HepG2 (cell line): Measurements from ENCODE around the gene ACOXL. TPM values are rescaled to one million over a fixed set of nuclear protein-coding genes. Genes with fewer than 3 reads are reported as not detected.

Experiments
- ATAC-seq: fragments of 200-7000 bp; cut with Tn5 transposase; 3 replicates; pipeline ENCODE4 v1.9.1; 2020; ENCODE audit warnings: mild to moderate bottlenecking, moderate library complexity
- BruUV-seq: library from RNA; stranded (reverse); fragments of 400-500 nt; replicated peaks from 2 replicates; lab custom pipeline; 2021; lab: Mats Ljungman, UMichigan
- CTCF ChIA-PET: fragments of 300-600 bp; formaldehyde crosslinking; extraction: SDS; loops from one replicate; lab custom pipeline; 2021; ENCODE audit warnings: low total read pairs, inconsistent platforms, low intra/inter-chr PET ratio; lab: Yijun Ruan, JAX
- POLR2A ChIA-PET: fragments of 350-600 bp; sonication (Branson Sonifier 250); formaldehyde crosslinking; loops from one replicate; lab custom pipeline; 2020; ENCODE audit warnings: antibody characterized with exemption, inconsistent platforms; lab: Yijun Ruan, JAX
- DNase-seq: peaks from one replicate; pipeline ENCODE4 v3.0.0-alpha.2; 2015; ENCODE audit warnings: low spot score
- FAIRE-seq: peaks from 3 replicates; lab custom pipeline; 2011; peaks lifted over from hg19 to GRCh38; lab: Jason Lieb, UNC
- H2AFZ ChIP-seq: one replicate; pipeline ENCODE4 v1.6.1; 2011; ENCODE audit warnings: low read length, inconsistent platforms
- H3K27ac ChIP-seq: fragments of 300-600 bp; 3 replicates; pipeline ENCODE4 v1.8.0; 2011; ENCODE audit warnings: mixed run types, mild to moderate bottlenecking, mixed read lengths, low read length, inconsistent platforms; ENCODE audit not compliant: insufficient read depth; ENCODE audit errors: extremely low read length
- H3K27me3 ChIP-seq, 2 experiments: fragments of 200-600 bp in 1 of 2; 2 replicates in 1 of 2; 3 replicates in 1 of 2; pipeline versions ENCODE4 v1.6.0 to v1.8.0; 2011; ENCODE audit warnings: low read length in 2 of 2, mild to moderate bottlenecking in 2 of 2, moderate library complexity in 2 of 2, inconsistent platforms in 1 of 2; ENCODE audit not compliant: insufficient read depth in 2 of 2, control insufficient read depth in 1 of 2
- H3K36me3 ChIP-seq, 2 experiments: fragments of 200-600 bp in 1 of 2; replicated peaks in 1 of 2; 2 replicates in 1 of 2; 3 replicates in 1 of 2; pipeline versions ENCODE4 v1.5.1 to v1.8.0; 2011; ENCODE audit warnings: low read length in 2 of 2, inconsistent platforms in 1 of 2; ENCODE audit not compliant: insufficient read depth in 2 of 2, control insufficient read depth in 1 of 2
- H3K4me1 ChIP-seq: 2 replicates; pipeline ENCODE4 v1.5.1; 2012; ENCODE audit warnings: low read length, inconsistent platforms; ENCODE audit not compliant: insufficient read depth
- H3K4me2 ChIP-seq: 2 replicates; pipeline ENCODE4 v1.6.0; 2011; ENCODE audit warnings: low read depth, low read length, inconsistent platforms
- H3K4me3 ChIP-seq, 3 experiments: fragments of 200-600 bp in 1 of 3; sonication (generic), shearing (Covaris generic) in 1 of 3; replicated peaks in 1 of 3; 2 replicates each; pipeline ENCODE4 v1.5.1; 2011 to 2016; ENCODE audit warnings: low read length in 3 of 3, inconsistent platforms in 2 of 3, low read depth in 2 of 3, mild to moderate bottlenecking in 2 of 3, control low read depth in 1 of 3, mixed read lengths in 1 of 3; ENCODE audit not compliant: insufficient read depth in 1 of 3
- H3K79me2 ChIP-seq: one replicate; pipeline ENCODE4 v1.6.1; 2011; ENCODE audit warnings: low read length, inconsistent platforms; ENCODE audit not compliant: insufficient read depth
- H3K9ac ChIP-seq: 2 replicates; pipeline ENCODE4 v1.6.0; 2011; ENCODE audit warnings: mild to moderate bottlenecking, low read depth, low read length, inconsistent platforms; ENCODE audit not compliant: insufficient read depth
- H3K9me3 ChIP-seq: 2 replicates; pipeline ENCODE4 v1.5.1; 2012; ENCODE audit warnings: mild to moderate bottlenecking, low read length
- H4K20me1 ChIP-seq: 2 replicates; pipeline ENCODE4 v1.6.0; 2011; ENCODE audit warnings: inconsistent platforms, mild to moderate bottlenecking, low read length, moderate library complexity; ENCODE audit not compliant: insufficient read depth
- BRCA1 ChIP-seq: sonication (generic); formaldehyde crosslinking; IDR thresholded peaks from 2 replicates; pipeline ENCODE4 v1.4.0; 2020; ENCODE audit warnings: missing genetic modification reagents
- EEA1 ChIP-seq: sonication (generic); formaldehyde crosslinking; IDR thresholded peaks from 2 replicates; pipeline ENCODE4 v1.5.1; 2020; ENCODE audit warnings: mild to moderate bottlenecking, missing genetic modification reagents, borderline replicate concordance
- HNRNPL ChIP-seq: fragments of 200-400 bp; formaldehyde crosslinking; IDR thresholded peaks from 2 replicates; pipeline ENCODE4 v1.6.1; 2017; ENCODE audit warnings: mild to moderate bottlenecking, low read depth, low read length
- IKZF1 ChIP-seq: fragments of 450-650 bp; IDR thresholded peaks from 2 replicates; pipeline ENCODE4 v1.7.1; 2016
- MTA3 ChIP-seq: sonication (generic); formaldehyde crosslinking; IDR thresholded peaks from 2 replicates; pipeline ENCODE4 v1.4.0; 2020; ENCODE audit warnings: missing genetic modification reagents
- NFATC3 ChIP-seq: sonication (generic); formaldehyde crosslinking; IDR thresholded peaks from 2 replicates; pipeline ENCODE4 v1.5.1; 2020; ENCODE audit warnings: mild to moderate bottlenecking, missing genetic modification reagents
- RAD21 ChIP-seq: fragments of 450-650 bp; formaldehyde crosslinking; IDR thresholded peaks from 2 replicates; pipeline ENCODE4 v1.5.0; 2020; ENCODE audit warnings: mild to moderate bottlenecking
- ZC3H4 ChIP-seq: sonication (generic); formaldehyde crosslinking; IDR thresholded peaks from 2 replicates; pipeline ENCODE4 v1.4.0; 2020; ENCODE audit warnings: missing genetic modification reagents, borderline replicate concordance
- ZNF251 ChIP-seq: sonication (generic); formaldehyde crosslinking; IDR thresholded peaks from 2 replicates; pipeline ENCODE4 v1.9.0; 2021; ENCODE audit warnings: mild to moderate bottlenecking, missing genetic modification reagents
- ZNF788 ChIP-seq: sonication (generic); formaldehyde crosslinking; IDR thresholded peaks from 2 replicates; pipeline ENCODE4 v1.5.0; 2020; ENCODE audit warnings: mild to moderate bottlenecking, missing genetic modification reagents, borderline replicate concordance
- WGBS: methylation state at CpG from one replicate; pipeline ENCODE4 v1.1.6; 2017; ENCODE audit warnings: low lambda C conversion rate; 5-methylcytosine and 5-hydroxymethylcytosine counted together
- in situ Hi-C: cut with HindIII; loops from 2 replicates; pipeline ENCODE4 v1.10.0; 2017; ENCODE audit warnings: low pct_unique_long_range_greater_than_20kb; ENCODE audit not compliant: extremely low pct_ligation_motif_present
- intact Hi-C: fragments of 100-400 bp; cut with micrococcal nuclease; formaldehyde crosslinking; loops from one replicate; pipeline ENCODE4 v1.10.0; 2022; ENCODE audit not compliant: unreplicated experiment
- polyA plus RNA-seq, 8 experiments: library from polyadenylated mRNA; depleted of rRNA in 3 of 8; stranded (reverse) in 7 of 8; unstranded in 1 of 8; fragments of >200 nt; fragmentation: Illumina TruSeq in 4 of 8; extraction: Trizol in 4 of 8; gene quantifications; 2 replicates each; pipeline versions ENCODE4 v1.2.1 to v1.2.3, GENCODE V29; 2011 to 2016; ENCODE audit warnings: low read depth in 4 of 8, missing spikeins in 1 of 8, mixed read lengths in 1 of 8; ENCODE audit not compliant: insufficient read depth in 1 of 8
- total RNA-seq, 5 experiments: library from RNA; depleted of rRNA; stranded (reverse); fragments of >200 nt; fragmentation: Illumina TruSeq; extraction: Trizol; gene quantifications; 2 replicates each; pipeline ENCODE4 v1.2.3, GENCODE V29; 2016; ENCODE audit warnings: low read depth in 1 of 5
- TF ChIP-seq, protein P1 (sequence below): sonication (generic); formaldehyde crosslinking; IDR thresholded peaks from 2 replicates; pipeline ENCODE4 v1.8.1; 2023; ENCODE audit warnings: mild to moderate bottlenecking, inconsistent platforms, moderate library complexity, missing genetic modification reagents, borderline replicate concordance
- TF ChIP-seq, protein P2 (sequence below): sonication (generic); formaldehyde crosslinking; IDR thresholded peaks from 2 replicates; pipeline ENCODE4 v1.4.0; 2020; ENCODE audit warnings: missing genetic modification reagents

Gene ACOXL
- total and polyA plus RNA-seq, 2 of the 13 experiments (the other 11 are each of a cell fraction or from before 2014, with no cell fraction given), result not detected

DNA sequence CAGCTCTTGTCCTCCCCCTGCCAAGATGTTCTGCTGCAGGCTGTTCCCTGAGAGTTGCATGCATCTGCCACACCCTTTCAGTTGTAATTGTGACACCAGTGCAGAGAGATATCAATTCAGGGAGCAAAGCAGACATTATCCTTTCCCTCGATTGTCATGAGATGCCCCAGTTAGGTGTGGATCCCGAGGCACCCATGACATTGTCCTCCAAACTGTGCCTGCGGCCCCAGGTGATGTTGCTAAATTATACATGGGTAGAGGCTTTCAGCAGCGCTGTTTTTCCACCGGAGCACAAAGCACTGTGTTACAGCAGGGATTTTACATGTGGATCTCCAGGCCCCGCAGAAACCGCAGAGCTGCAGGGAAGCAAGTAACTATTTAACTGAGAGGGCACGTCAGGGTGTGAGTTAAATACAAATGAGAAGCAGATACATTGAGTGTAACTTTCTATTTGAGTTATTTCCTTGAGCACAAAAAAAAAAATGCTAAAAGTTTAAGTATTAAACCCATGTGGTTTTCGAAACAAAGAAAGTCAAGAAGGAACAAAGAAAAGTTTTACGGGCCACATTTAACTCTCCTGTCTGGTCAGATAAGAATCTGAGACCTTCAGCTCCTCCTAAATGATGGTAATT lies 298.0 kb downstream of the ACOXL start:
- ChIA-PET CTCF (no interaction called here), POLR2A (no interaction called here)
- no peaks in the 10 kb centered on the region for H4K20me1 ChIP-seq
- FAIRE-seq (no peak), ATAC-seq (no peak), DNase-seq (no peak)
- 2% methylated on average over 10 of the region's 10 CpGs for WGBS
- no peak overlapping the region for H3K9ac ChIP-seq
- H3K4me1 ChIP-seq, result peaks cover 34% of the 10 kb centered on the region
- H3K9me3 ChIP-seq, result no peaks in the 10 kb centered on the region
- H2AFZ ChIP-seq, result no peak overlapping the region
- TF ChIP-seq BRCA1 (CRISPR knock-in tag) (no peak), ZC3H4 (CRISPR knock-in tag) (no peak), NFATC3 (CRISPR knock-in tag) (no peak), ZNF251 (CRISPR knock-in tag) (no peak), ZNF788 (CRISPR knock-in tag) (no peak), IKZF1 (no peak), EEA1 (CRISPR knock-in tag) (no peak), HNRNPL (no peak), RAD21 (CRISPR knock-in tag) (no peak), MTA3 (CRISPR knock-in tag) (no peak)
- TF ChIP-seq, protein P1, sequence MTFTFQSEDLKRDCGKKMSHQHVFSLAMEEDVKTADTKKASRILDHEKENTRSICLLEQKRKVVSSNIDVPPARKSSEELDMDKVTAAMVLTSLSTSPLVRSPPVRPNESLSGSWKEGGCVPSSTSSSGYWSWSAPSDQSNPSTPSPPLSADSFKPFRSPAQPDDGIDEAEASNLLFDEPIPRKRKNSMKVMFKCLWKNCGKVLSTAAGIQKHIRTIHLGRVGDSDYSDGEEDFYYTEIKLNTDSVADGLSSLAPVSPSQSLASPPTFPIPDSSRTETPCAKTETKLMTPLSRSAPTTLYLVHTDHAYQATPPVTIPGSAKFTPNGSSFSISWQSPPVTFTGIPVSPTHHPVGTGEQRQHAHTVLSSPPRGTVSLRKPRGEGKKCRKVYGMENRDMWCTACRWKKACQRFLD (CRISPR knock-in tag), result no peak
- TF ChIP-seq, protein P2, sequence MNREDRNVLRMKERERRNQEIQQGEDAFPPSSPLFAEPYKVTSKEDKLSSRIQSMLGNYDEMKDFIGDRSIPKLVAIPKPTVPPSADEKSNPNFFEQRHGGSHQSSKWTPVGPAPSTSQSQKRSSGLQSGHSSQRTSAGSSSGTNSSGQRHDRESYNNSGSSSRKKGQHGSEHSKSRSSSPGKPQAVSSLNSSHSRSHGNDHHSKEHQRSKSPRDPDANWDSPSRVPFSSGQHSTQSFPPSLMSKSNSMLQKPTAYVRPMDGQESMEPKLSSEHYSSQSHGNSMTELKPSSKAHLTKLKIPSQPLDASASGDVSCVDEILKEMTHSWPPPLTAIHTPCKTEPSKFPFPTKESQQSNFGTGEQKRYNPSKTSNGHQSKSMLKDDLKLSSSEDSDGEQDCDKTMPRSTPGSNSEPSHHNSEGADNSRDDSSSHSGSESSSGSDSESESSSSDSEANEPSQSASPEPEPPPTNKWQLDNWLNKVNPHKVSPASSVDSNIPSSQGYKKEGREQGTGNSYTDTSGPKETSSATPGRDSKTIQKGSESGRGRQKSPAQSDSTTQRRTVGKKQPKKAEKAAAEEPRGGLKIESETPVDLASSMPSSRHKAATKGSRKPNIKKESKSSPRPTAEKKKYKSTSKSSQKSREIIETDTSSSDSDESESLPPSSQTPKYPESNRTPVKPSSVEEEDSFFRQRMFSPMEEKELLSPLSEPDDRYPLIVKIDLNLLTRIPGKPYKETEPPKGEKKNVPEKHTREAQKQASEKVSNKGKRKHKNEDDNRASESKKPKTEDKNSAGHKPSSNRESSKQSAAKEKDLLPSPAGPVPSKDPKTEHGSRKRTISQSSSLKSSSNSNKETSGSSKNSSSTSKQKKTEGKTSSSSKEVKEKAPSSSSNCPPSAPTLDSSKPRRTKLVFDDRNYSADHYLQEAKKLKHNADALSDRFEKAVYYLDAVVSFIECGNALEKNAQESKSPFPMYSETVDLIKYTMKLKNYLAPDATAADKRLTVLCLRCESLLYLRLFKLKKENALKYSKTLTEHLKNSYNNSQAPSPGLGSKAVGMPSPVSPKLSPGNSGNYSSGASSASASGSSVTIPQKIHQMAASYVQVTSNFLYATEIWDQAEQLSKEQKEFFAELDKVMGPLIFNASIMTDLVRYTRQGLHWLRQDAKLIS, result no peak
- H3K27ac ChIP-seq, result no peak overlapping the region
- H3K79me2 ChIP-seq, result no peaks in the 10 kb centered on the region
- H3K27me3 ChIP-seq, result peaks cover 3 to 34% of the 10 kb centered on the region in 2 experiments; a peak in 3 of 5 replicates
- no peak overlapping the region for H3K4me3 ChIP-seq
- no TSS peak for BruUV-seq
- H3K4me2 ChIP-seq, result no peak overlapping the region
- in situ Hi-C loops, result no loop called here
- intact Hi-C loops, result no loop called here
- H3K36me3 ChIP-seq, result no peaks in the 10 kb centered on the region
